PC-9 (cell line): ENCODE results near the gene OXGR1. TPM values are rescaled to one million over a fixed set of nuclear protein-coding genes. Genes with fewer than 3 reads are reported as not detected.
"Not testable (repeated sequence)": the region's sequence is repeated elsewhere in the genome, so short reads cannot be mapped to it uniquely, and the experiment has no call there.

Experiments
- BruUV-seq: library from RNA; stranded (reverse); fragments of 400-500 nt; replicated peaks from 2 replicates; lab custom pipeline; 2021; lab: Mats Ljungman, UMichigan
- CTCF ChIA-PET: fragments of 300-600 bp; sonication (Branson Sonifier 250); formaldehyde crosslinking; loops from one replicate; lab custom pipeline; 2022; ENCODE audit warnings: antibody characterized with exemption; lab: Charles Lee
- POLR2A ChIA-PET: fragments of 300-600 bp; sonication (Branson Sonifier 250); formaldehyde crosslinking; loops from one replicate; lab custom pipeline; 2022; ENCODE audit warnings: antibody characterized with exemption; ENCODE audit not compliant: unreplicated experiment; lab: Charles Lee
- DNase-seq, 2 experiments: peaks; one replicate each; pipeline versions ENCODE4 v3.0.0 to v3.0.0-alpha.2; 2015 to 2022; ENCODE audit warnings: mixed read lengths in 1 of 2
- H2AFZ ChIP-seq: fragments of 200-600 bp; sonication (generic); 2 replicates; pipeline ENCODE4 v1.8.1; 2017; ENCODE audit warnings: antibody characterized with exemption
- H3F3A ChIP-seq: fragments of 200-600 bp; sonication (generic); 2 replicates; pipeline ENCODE4 v1.8.1; 2017; ENCODE audit warnings: antibody characterized with exemption, mild to moderate bottlenecking, low read depth; ENCODE audit not compliant: insufficient read depth
- H3K27ac ChIP-seq: fragments of 200-600 bp; sonication (generic); 2 replicates; pipeline ENCODE4 v1.6.1; 2016; ENCODE audit warnings: mixed run types
- H3K27me3 ChIP-seq: fragments of 200-600 bp; sonication (generic); 2 replicates; pipeline ENCODE4 v1.6.1; 2016; ENCODE audit warnings: low read depth, mixed run types; ENCODE audit not compliant: insufficient read depth
- H3K36me3 ChIP-seq: fragments of 200-600 bp; sonication (generic); 2 replicates; pipeline ENCODE4 v1.6.1; 2016; ENCODE audit warnings: low read depth, mixed run types
- H3K4me1 ChIP-seq: fragments of 200-600 bp; sonication (generic); replicated peaks from 2 replicates; pipeline ENCODE4 v1.6.1; 2016; ENCODE audit warnings: mixed run types; ENCODE audit not compliant: insufficient read depth
- H3K4me2 ChIP-seq: fragments of 200-600 bp; sonication (generic); 2 replicates; pipeline ENCODE4 v1.6.1; 2017; ENCODE audit warnings: mixed run types
- H3K4me3 ChIP-seq: fragments of 200-600 bp; sonication (generic); 2 replicates; pipeline ENCODE4 v1.6.1; 2016; ENCODE audit warnings: mixed run types
- H3K79me2 ChIP-seq: fragments of 200-600 bp; sonication (generic); 2 replicates; pipeline ENCODE4 v1.6.1; 2017; ENCODE audit warnings: low read depth, mixed run types
- H3K9me2 ChIP-seq: fragments of 200-600 bp; sonication (generic); 2 replicates; pipeline ENCODE4 v1.8.1; 2017; ENCODE audit warnings: mild to moderate bottlenecking; ENCODE audit not compliant: insufficient read depth
- H3K9me3 ChIP-seq: fragments of 200-600 bp; sonication (generic); 2 replicates; pipeline ENCODE4 v1.8.1; 2016; ENCODE audit warnings: low read depth; ENCODE audit not compliant: insufficient read depth
- H4K20me1 ChIP-seq: fragments of 200-600 bp; sonication (generic); 2 replicates; pipeline ENCODE4 v1.8.1; 2017; ENCODE audit not compliant: insufficient read depth
- EZH2 ChIP-seq: fragments of 200-600 bp; sonication (generic); IDR thresholded peaks from 2 replicates; pipeline ENCODE4 v1.8.0; 2017; ENCODE audit warnings: antibody characterized with exemption, low read depth
- intact Hi-C: fragments of 100-400 bp; cut with micrococcal nuclease; formaldehyde crosslinking; loops from one replicate; pipeline ENCODE4 v1.10.0; 2022; ENCODE audit not compliant: unreplicated experiment
- total RNA-seq: library from RNA; stranded (reverse); gene quantifications from 2 replicates; pipeline ENCODE4 v1.2.3, GENCODE V29; 2021
- TF ChIP-seq, protein P1 (sequence below): fragments of 200-600 bp; sonication (generic); conservative IDR thresholded peaks from 2 replicates; pipeline ENCODE4 v1.6.1; 2017; ENCODE audit warnings: mixed run types, antibody characterized with exemption, mild to moderate bottlenecking, moderate library complexity

OXGR1 gene
- total RNA-seq, 1 experiment from 2014 or later: not detected

DNA sequence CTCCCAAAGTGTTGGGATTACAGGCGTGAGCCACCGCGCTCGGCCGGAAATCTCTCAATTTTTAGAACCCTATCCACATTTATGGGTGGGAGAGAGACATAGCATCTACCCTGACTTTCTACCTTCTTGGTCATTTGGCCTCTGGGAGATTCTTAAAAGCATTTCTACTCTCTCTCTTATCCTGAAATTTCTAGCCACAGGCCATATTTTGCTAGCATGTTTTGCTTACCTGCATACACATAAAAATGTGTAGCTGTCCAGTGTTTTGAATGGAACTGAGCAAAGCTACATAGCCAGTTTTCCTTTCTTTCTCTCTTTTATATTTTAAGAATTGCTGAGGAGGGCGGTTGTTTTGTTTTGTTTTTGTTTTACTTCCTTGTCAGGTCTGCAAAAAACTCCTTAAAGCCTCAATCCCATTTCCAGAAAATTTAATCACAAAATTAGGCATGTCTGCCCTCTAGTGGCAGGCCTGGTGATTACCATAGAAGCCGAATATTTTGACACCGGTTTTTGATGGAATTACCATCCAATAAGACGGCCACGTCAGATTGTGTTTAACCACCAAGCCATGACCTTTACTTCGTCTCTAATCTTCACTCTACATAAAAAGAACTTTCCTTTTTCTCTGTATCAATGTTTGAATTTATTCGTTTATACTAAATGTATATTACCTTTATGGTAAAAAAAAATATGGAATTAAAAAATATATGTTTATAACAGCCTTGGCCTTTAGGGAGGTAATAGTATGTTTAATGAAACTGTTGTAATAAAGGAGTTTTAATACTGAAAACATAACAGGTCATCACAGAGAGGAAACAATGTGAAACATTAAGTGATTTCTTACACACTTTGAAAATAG, 34.4 kb upstream of the OXGR1 start:
- peaks cover 8% of the 10 kb centered on the region for H3K4me1 ChIP-seq
- no peak overlapping the region for H3K27ac ChIP-seq

DNA sequence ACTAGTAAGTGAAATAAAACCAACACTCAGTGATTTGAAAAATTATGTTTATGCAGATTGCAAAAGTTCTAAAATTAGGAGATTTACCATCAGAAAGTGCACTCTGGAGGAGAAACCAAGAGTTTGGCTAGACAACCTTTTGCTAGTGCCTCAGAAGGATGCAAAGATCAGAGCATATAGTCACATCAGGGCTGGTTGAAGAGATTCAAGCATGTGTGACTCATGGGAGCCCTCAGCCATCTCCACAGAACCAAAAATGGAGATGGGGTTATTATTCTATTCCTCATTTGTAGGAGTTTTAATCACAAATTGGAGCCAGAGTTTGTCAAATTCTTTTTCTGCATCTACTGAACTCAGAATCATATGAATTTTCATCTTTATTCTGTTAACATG, 32.9 kb upstream of the OXGR1 start:
- H3K9me3 ChIP-seq: 0 out of 2 replicates have a peak, but pooled peaks cover 3% of the 10 kb centered on the region
- no peaks in the 10 kb centered on the region for H4K20me1 ChIP-seq
- no peaks in the 10 kb centered on the region for H3F3A ChIP-seq
- no peaks in the 10 kb centered on the region for H3K27me3 ChIP-seq
- H3K79me2 ChIP-seq: no peaks in the 10 kb centered on the region
- no peaks in the 10 kb centered on the region for H3K9me2 ChIP-seq
- H3K27ac ChIP-seq: no peak overlapping the region
- ChIA-PET POLR2A (no interaction called here), CTCF (no interaction called here)
- no peak overlapping the region for H3K4me2 ChIP-seq
- intact Hi-C loops: no loop called here
- peaks cover 10% of the 10 kb centered on the region for H3K4me1 ChIP-seq
- H2AFZ ChIP-seq: no peak overlapping the region
- no peaks in the 10 kb centered on the region for H3K36me3 ChIP-seq
- no peak overlapping the region for H3K4me3 ChIP-seq
- no peak for DNase-seq
- TF ChIP-seq, protein P1, sequence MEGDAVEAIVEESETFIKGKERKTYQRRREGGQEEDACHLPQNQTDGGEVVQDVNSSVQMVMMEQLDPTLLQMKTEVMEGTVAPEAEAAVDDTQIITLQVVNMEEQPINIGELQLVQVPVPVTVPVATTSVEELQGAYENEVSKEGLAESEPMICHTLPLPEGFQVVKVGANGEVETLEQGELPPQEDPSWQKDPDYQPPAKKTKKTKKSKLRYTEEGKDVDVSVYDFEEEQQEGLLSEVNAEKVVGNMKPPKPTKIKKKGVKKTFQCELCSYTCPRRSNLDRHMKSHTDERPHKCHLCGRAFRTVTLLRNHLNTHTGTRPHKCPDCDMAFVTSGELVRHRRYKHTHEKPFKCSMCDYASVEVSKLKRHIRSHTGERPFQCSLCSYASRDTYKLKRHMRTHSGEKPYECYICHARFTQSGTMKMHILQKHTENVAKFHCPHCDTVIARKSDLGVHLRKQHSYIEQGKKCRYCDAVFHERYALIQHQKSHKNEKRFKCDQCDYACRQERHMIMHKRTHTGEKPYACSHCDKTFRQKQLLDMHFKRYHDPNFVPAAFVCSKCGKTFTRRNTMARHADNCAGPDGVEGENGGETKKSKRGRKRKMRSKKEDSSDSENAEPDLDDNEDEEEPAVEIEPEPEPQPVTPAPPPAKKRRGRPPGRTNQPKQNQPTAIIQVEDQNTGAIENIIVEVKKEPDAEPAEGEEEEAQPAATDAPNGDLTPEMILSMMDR: no peak
- TF ChIP-seq EZH2: no peak
- no TSS peak for BruUV-seq

More for the DNA sequence above, 34.4 kb upstream of the OXGR1 start:
- no peak for TF ChIP-seq EZH2
- TF ChIP-seq, protein P1: peak; percentile 96
- H3F3A ChIP-seq: no peaks in the 10 kb centered on the region
- DNase-seq: peak; percentile 60 to 67
- H3K36me3 ChIP-seq: no peaks in the 10 kb centered on the region
- peak overlapping the region; percentile 35; the same call in 1 of the 2 replicates for H2AFZ ChIP-seq
- 0 out of 2 replicates have a peak, but pooled peaks cover 3% of the 10 kb centered on the region for H3K9me3 ChIP-seq
- H4K20me1 ChIP-seq: no peaks in the 10 kb centered on the region
- no TSS peak for BruUV-seq
- ChIA-PET POLR2A (interaction anchor here (0.7 kb wide), 1 partner anchor 405 kb away, joined by 7 read pairs; no protein-coding TSS in a partner anchor), CTCF (no interaction called here)
- H3K79me2 ChIP-seq: no peaks in the 10 kb centered on the region
- H3K9me2 ChIP-seq: no peaks in the 10 kb centered on the region
- no peak overlapping the region for H3K4me3 ChIP-seq
- peak overlapping the region; percentile 26; the same call in 1 of the 2 replicates for H3K4me2 ChIP-seq
- intact Hi-C loops: no loop called here
- H3K27me3 ChIP-seq: no peaks in the 10 kb centered on the region

DNA sequence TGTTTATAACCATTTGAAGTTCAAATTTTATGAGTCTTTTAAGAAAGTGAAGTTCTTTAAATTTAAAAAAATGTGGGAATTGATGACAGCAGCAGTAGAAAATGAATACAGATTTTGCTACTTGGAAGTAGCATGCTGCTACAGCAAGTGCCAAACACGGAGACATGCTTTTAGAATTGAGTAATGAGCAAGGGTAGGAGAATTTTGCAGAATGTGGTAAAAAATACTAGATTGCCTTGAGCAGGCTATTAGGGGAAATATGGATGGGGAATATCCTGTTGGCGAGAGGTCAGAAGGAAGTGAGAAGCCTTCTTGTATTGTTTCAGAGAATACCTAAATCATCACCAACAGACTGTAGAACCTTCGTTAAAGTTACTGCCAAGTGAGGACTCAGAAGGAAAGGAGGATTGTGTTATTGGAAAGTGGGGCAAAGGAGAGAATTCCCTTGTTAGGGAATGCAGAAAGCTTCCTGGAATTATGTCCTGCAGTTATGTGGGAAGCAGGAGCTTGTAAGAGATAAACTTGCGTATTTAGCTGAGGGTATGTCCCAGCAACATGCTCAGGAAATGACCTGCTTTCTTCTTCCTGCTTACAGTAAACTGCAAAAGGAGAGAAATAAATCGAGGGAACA, 32.4 kb upstream of the OXGR1 start:
- H3F3A ChIP-seq: no peaks in the 10 kb centered on the region
- H3K4me3 ChIP-seq: no peak overlapping the region
- H3K27ac ChIP-seq: no peak overlapping the region
- H3K9me3 ChIP-seq: 0 out of 2 replicates have a peak, but pooled peaks cover 3% of the 10 kb centered on the region
- POLR2A ChIA-PET: no interaction called here
- no peak overlapping the region for H2AFZ ChIP-seq
- intact Hi-C loops: no loop called here
- no peak for DNase-seq
- H4K20me1 ChIP-seq: no peaks in the 10 kb centered on the region
- CTCF ChIA-PET: no interaction called here
- H3K27me3 ChIP-seq: no peaks in the 10 kb centered on the region
- peaks cover 10% of the 10 kb centered on the region for H3K4me1 ChIP-seq
- H3K36me3 ChIP-seq: no peaks in the 10 kb centered on the region
- TF ChIP-seq EZH2: no peak
- TF ChIP-seq, protein P1: no peak
- no TSS peak for BruUV-seq
- H3K4me2 ChIP-seq: no peak overlapping the region
- H3K79me2 ChIP-seq: no peaks in the 10 kb centered on the region
- H3K9me2 ChIP-seq: no peaks in the 10 kb centered on the region

DNA sequence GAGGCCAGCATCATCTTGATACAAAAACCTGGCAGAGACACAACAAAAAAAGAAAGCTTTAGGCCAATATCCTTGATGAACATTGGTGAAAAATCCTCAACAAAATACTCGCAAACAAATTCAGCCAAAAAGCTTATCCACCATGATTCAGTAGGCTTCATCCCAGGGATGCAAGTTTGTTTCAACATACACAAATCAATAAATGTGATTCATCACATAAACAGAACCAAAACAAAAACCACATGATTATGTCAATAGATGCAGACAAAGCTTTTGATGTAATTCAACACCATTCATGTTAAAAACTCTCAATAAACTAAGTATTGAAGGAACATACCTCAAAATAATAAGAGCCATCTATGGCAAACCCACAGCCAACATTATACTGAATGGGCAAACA, 29.5 kb upstream of the OXGR1 start:
- BruUV-seq, H2AFZ ChIP-seq, H4K20me1 ChIP-seq, H3K9me2 ChIP-seq, intact Hi-C loops, H3F3A ChIP-seq, H3K79me2 ChIP-seq, H3K4me1 ChIP-seq, CTCF ChIA-PET, H3K4me3 ChIP-seq, H3K36me3 ChIP-seq, H3K27me3 ChIP-seq, H3K27ac ChIP-seq, H3K9me3 ChIP-seq, POLR2A ChIA-PET: not testable (repeated sequence)
- H3K4me2 ChIP-seq: peak overlapping the region; percentile 8; the same call in 1 of the 2 replicates
- DNase-seq: peak in 1 of 2 experiments; percentile 58
